Hepatocyte (in vitro differentiated cells): ENCODE measurements around the gene ATAD1.

Source experiments
- CTCF ChIP-seq: fragments of 200-600 bp; sonication (generic); IDR thresholded peaks from 2 replicates; pipeline ENCODE4 v1.5.1; 2016; ENCODE audit warnings: antibody characterized with exemption, mild to moderate bottlenecking; ENCODE audit not compliant: poor library complexity
- EZH2 ChIP-seq: fragments of 200-600 bp; sonication (generic); IDR thresholded peaks from 2 replicates; pipeline ENCODE4 v1.6.1; 2016; ENCODE audit warnings: antibody characterized with exemption, mild to moderate bottlenecking, borderline replicate concordance

GRCh38 chr10:87705339-87705738 is 112.7 kb downstream of the ATAD1 start:
- TF ChIP-seq CTCF: no peak
- no peak for TF ChIP-seq EZH2
